Smooth muscle cell (in vitro differentiated cells): ENCODE data around the gene SRA1. TPM values are rescaled to one million over a fixed set of nuclear protein-coding genes. Genes with fewer than 3 reads are reported as not detected.
A peak's percentile ranks its signal among the peaks of the same experiment; 100 is the strongest.

Experiments
- DNase-seq: peaks from one replicate; lab custom pipeline; 2025; ENCODE audit not compliant: unreplicated experiment; lab: John Stamatoyannopoulos, UW
- H2AFZ ChIP-seq: fragments of 200-600 bp; sonication (generic); 2 replicates; pipeline ENCODE4 v1.6.0; 2016; ENCODE audit warnings: antibody characterized with exemption, low read depth, mild to moderate bottlenecking
- H3F3A ChIP-seq: fragments of 200-600 bp; sonication (generic); 2 replicates; pipeline ENCODE4 v1.6.0; 2017; ENCODE audit warnings: antibody characterized with exemption, low read depth
- H3K27ac ChIP-seq: fragments of 200-600 bp; sonication (generic); 2 replicates; pipeline ENCODE4 v1.5.1; 2016; ENCODE audit warnings: low read depth, mild to moderate bottlenecking
- H3K27me3 ChIP-seq: fragments of 200-600 bp; sonication (generic); 2 replicates; pipeline ENCODE4 v1.6.1; 2016; ENCODE audit warnings: low read depth, mild to moderate bottlenecking
- H3K36me3 ChIP-seq: fragments of 200-600 bp; sonication (generic); 2 replicates; pipeline ENCODE4 v1.5.1; 2016; ENCODE audit warnings: low read depth
- H3K4me1 ChIP-seq: fragments of 200-600 bp; sonication (generic); 2 replicates; pipeline ENCODE4 v1.5.1; 2016; ENCODE audit warnings: low read depth
- H3K4me2 ChIP-seq: fragments of 200-600 bp; sonication (generic); 2 replicates; pipeline ENCODE4 v1.6.0; 2016; ENCODE audit warnings: mild to moderate bottlenecking
- H3K4me3 ChIP-seq: fragments of 200-600 bp; sonication (generic); 2 replicates; pipeline ENCODE4 v1.5.1; 2016; ENCODE audit warnings: mild to moderate bottlenecking
- H3K79me2 ChIP-seq: fragments of 200-600 bp; sonication (generic); 2 replicates; pipeline ENCODE4 v1.6.0; 2016; ENCODE audit warnings: low read depth, mild to moderate bottlenecking
- H3K9ac ChIP-seq: fragments of 200-600 bp; sonication (generic); 2 replicates; pipeline ENCODE4 v1.6.0; 2016; ENCODE audit warnings: low read depth
- H3K9me3 ChIP-seq: fragments of 200-600 bp; sonication (generic); replicated peaks from 2 replicates; pipeline ENCODE4 v1.5.1; 2016; ENCODE audit warnings: low read depth
- H4K20me1 ChIP-seq: fragments of 200-600 bp; sonication (generic); 2 replicates; pipeline ENCODE4 v1.6.0; 2016; ENCODE audit warnings: low read depth
- CTCF ChIP-seq: fragments of 200-600 bp; sonication (generic); IDR thresholded peaks from 2 replicates; pipeline ENCODE4 v1.5.1; 2017; ENCODE audit warnings: borderline replicate concordance, mild to moderate bottlenecking, antibody characterized with exemption; ENCODE audit not compliant: insufficient read depth, poor library complexity, severe bottlenecking
- WGBS: methylation state at CpG from one replicate; pipeline ENCODE4 v1.1.7; 2016; ENCODE audit warnings: low lambda C conversion rate; 5-methylcytosine and 5-hydroxymethylcytosine counted together
- polyA plus RNA-seq: library from polyadenylated mRNA; unstranded; fragments of >200 nt; fragmentation: Nextera tagmentation; extraction: Ambion mirVana; gene quantifications from 2 replicates; pipeline ENCODE4 v1.2.1, GENCODE V29; 2016
- total RNA-seq: library from RNA; depleted of rRNA; stranded (reverse); fragments of >200 nt; gene quantifications from 2 replicates; pipeline ENCODE4 v1.2.3, GENCODE V29; 2014

The SRA1 gene
- total and polyA plus RNA-seq, 2 experiments from 2014 or later: 61.4 to 146 TPM

- H3K4me1 ChIP-seq: peaks cover 2% of the 10 kb centered on the region
- no peak overlapping the region for H3K4me3 ChIP-seq
- H3K79me2 ChIP-seq: no peaks in the 10 kb centered on the region
- DNase-seq: no peak
- H3K4me2 ChIP-seq: no peak overlapping the region
- no peaks in the 10 kb centered on the region for H3K36me3 ChIP-seq
- H3K27me3 ChIP-seq: no peaks in the 10 kb centered on the region
- peaks cover 5% of the 10 kb centered on the region for H3F3A ChIP-seq
- 92% methylated on average over 7 of the region's 7 CpGs for WGBS
- no peaks in the 10 kb centered on the region for H3K9me3 ChIP-seq
- H3K9ac ChIP-seq: no peak overlapping the region
- no peak overlapping the region for H2AFZ ChIP-seq
- H4K20me1 ChIP-seq: no peaks in the 10 kb centered on the region
- no peak overlapping the region for H3K27ac ChIP-seq
- no peak for TF ChIP-seq CTCF
Observed at GRCh38 chr5:140590861-140591260, 33.6 kb upstream of the SRA1 start.

GRCh38 chr5:140588311-140589070, 31.2 kb upstream of the SRA1 start:
- peak overlapping the region; percentile 12 for H3K4me2 ChIP-seq
- peaks cover 5% of the 10 kb centered on the region for H3F3A ChIP-seq
- WGBS: 69% methylated on average over 5 of the region's 5 CpGs
- H4K20me1 ChIP-seq: no peaks in the 10 kb centered on the region
- no peaks in the 10 kb centered on the region for H3K79me2 ChIP-seq
- H3K27me3 ChIP-seq: no peaks in the 10 kb centered on the region
- H3K9me3 ChIP-seq: no peaks in the 10 kb centered on the region
- peak overlapping the region; percentile 14 for H3K9ac ChIP-seq
- TF ChIP-seq CTCF: no peak
- no peak overlapping the region for H3K4me3 ChIP-seq
- peak overlapping the region; percentile 54 for H3K27ac ChIP-seq
- no peak overlapping the region for H2AFZ ChIP-seq
- H3K4me1 ChIP-seq: peaks cover 2% of the 10 kb centered on the region
- no peaks in the 10 kb centered on the region for H3K36me3 ChIP-seq
- DNase-seq: no peak

GRCh38 chr5:140587495-140587894, 30.2 kb upstream of the SRA1 start:
- WGBS: 93% methylated on average over 1 of the region's 1 CpG
- DNase-seq: no peak
- Histone ChIP-seq H3K4me3 (no peak overlapping the region), H4K20me1 (no peaks in the 10 kb centered on the region), H3K4me1 (peaks cover 2% of the 10 kb centered on the region), H3K9ac (no peak overlapping the region), H2AFZ (no peak overlapping the region), H3K79me2 (no peaks in the 10 kb centered on the region), H3K36me3 (no peaks in the 10 kb centered on the region), H3F3A (peaks cover 5% of the 10 kb centered on the region), H3K4me2 (no peak overlapping the region), H3K27me3 (no peaks in the 10 kb centered on the region), H3K27ac (no peak overlapping the region), H3K9me3 (no peaks in the 10 kb centered on the region)
- no peak for TF ChIP-seq CTCF
